ENCODE measurements around the gene ZNF570. TPM values are rescaled to one million over a fixed set of nuclear protein-coding genes. Genes with fewer than 3 reads are reported as not detected.

The ZNF570 gene
- total and polyA plus RNA-seq, 2 experiments from 2014 or later, result 1.2 to 7.4 TPM

DNA sequence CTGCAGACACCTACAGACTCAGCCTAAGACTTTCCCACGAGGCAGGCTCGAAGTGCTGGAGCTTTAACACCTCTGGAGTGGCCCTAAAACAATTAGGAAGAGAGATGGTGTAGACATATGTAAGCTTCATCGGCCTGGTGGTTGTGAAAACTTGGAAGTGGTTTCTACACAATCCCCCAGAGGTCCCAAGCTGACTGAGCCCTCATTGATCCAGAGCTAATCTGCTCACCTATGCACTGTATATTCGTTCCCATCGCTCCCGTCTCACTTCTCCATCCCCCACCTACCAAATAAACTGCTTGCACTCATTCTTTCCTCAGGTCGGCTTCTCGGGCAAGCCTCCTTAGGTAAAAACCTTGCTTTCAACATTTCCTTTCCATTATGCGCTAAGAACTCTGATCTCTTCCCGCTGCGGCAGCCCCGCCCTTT is 36.8 kb downstream of the ZNF570 start:
- H3K36me3 ChIP-seq (replicated peaks; ENCODE audit: insufficient read depth, low read depth), result no peaks in the 10 kb centered on the region
- peaks cover 2% of the 10 kb centered on the region for H3K9me3 ChIP-seq (ENCODE audit: low read depth)
- H4K20me1 ChIP-seq (ENCODE audit: insufficient read depth, poor library complexity, severe bottlenecking), result no peaks in the 10 kb centered on the region
- peak overlapping the region; percentile 92 for H2AFZ ChIP-seq
- H3K4me3 ChIP-seq, result peak overlapping the region; percentile 93
- peak; percentile 6 for DNase-seq (ENCODE audit: low spot score)
- H3K79me2 ChIP-seq, result peaks cover 3% of the 10 kb centered on the region
- 7% methylated on average over 12 of the region's 12 CpGs for WGBS (ENCODE audit: low lambda C conversion rate, missing lambda C conversion rate)
- peaks cover 4% of the 10 kb centered on the region for H3K4me1 ChIP-seq (ENCODE audit: insufficient read depth)
- peak overlapping the region; percentile 85 for H3K4me2 ChIP-seq
- no peaks in the 10 kb centered on the region for H3K27me3 ChIP-seq
- peak overlapping the region; percentile 99 for H3K27ac ChIP-seq
- TF ChIP-seq, protein P1, sequence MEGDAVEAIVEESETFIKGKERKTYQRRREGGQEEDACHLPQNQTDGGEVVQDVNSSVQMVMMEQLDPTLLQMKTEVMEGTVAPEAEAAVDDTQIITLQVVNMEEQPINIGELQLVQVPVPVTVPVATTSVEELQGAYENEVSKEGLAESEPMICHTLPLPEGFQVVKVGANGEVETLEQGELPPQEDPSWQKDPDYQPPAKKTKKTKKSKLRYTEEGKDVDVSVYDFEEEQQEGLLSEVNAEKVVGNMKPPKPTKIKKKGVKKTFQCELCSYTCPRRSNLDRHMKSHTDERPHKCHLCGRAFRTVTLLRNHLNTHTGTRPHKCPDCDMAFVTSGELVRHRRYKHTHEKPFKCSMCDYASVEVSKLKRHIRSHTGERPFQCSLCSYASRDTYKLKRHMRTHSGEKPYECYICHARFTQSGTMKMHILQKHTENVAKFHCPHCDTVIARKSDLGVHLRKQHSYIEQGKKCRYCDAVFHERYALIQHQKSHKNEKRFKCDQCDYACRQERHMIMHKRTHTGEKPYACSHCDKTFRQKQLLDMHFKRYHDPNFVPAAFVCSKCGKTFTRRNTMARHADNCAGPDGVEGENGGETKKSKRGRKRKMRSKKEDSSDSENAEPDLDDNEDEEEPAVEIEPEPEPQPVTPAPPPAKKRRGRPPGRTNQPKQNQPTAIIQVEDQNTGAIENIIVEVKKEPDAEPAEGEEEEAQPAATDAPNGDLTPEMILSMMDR (IDR thresholded peaks at IDR 0.05; ENCODE audit: poor library complexity), result no peak
- no peak for TF ChIP-seq EZH2 (IDR thresholded peaks at IDR 0.05; ENCODE audit: borderline replicate concordance)
- no peak for TF ChIP-seq EZH2phosphoT487 (IDR thresholded peaks at IDR 0.05; ENCODE audit: low read depth, severe bottlenecking, unreplicated experiment)
- H3K9me2 ChIP-seq (replicated peaks; ENCODE audit: insufficient read depth), result no peaks in the 10 kb centered on the region

DNA sequence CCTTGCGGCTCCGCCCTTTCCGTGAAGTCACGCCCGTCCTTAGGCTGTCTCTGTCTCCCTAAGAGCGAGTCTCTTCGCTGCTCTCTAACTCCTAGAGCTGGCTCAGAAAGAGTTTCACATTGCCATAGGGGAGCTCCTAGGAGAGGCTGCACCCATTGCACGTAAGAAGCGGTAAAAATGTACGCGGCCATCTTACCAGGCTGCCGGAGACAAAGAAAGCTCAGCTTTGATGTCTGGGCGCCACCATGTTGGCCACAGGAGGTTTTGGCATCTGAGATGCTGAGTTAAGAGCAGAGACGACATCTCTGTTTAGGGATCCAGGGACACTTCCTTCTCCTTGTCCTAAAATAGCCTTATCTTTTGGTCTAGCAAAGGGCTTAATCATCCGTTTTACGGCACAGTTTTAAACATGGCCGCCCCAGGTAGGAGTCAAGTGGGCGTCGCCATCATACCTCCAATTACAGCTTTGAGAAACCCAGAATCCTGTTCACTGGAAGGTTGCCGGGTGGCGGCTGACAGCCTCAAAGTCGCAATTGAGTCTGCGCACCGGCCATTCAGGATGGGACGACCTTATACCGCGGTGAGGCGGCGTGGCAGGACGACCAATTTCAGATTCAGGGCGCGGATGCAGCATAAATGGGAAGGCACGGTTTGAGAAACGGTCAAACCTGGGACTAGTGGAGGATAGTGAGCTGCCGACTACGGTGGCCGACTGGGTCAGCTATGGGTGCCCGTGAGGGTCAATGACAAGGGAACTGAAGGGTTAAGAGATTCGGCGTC is 37.4 kb downstream of the ZNF570 start, which contains the start of gene ZNF793:
Gene ZNF793 (plus strand): TSS at position 553 of the 780 bp plus-strand sequence. CDS start 16,501 bp downstream, outside the sequence.
- Histone ChIP-seq H3K27ac (peak within 1 kb of the TSS; percentile 99), H3K9me3 (ENCODE audit: low read depth) (no peaks in the 10 kb centered on the region), H3K9me2 (replicated peaks; ENCODE audit: insufficient read depth) (no peaks in the 10 kb centered on the region), H3K27me3 (no peaks in the 10 kb centered on the region), H3K36me3 (replicated peaks; ENCODE audit: insufficient read depth, low read depth) (no peaks in the 10 kb centered on the region), H3K4me3 (peak within 1 kb of the TSS; percentile 93), H3K79me2 (peaks cover 3% of the 10 kb centered on the region), H2AFZ (peak within 1 kb of the TSS; percentile 92), H4K20me1 (ENCODE audit: insufficient read depth, poor library complexity, severe bottlenecking) (no peaks in the 10 kb centered on the region), H3K4me1 (ENCODE audit: insufficient read depth) (peaks cover 4% of the 10 kb centered on the region), H3K4me2 (peak within 1 kb of the TSS; percentile 85)
- no peak for TF ChIP-seq EZH2 (IDR thresholded peaks at IDR 0.05; ENCODE audit: borderline replicate concordance)
- TF ChIP-seq, protein P1 (IDR thresholded peaks at IDR 0.05; ENCODE audit: poor library complexity), result no peak
- TF ChIP-seq EZH2phosphoT487 (IDR thresholded peaks at IDR 0.05; ENCODE audit: low read depth, severe bottlenecking, unreplicated experiment), result no peak
- WGBS (ENCODE audit: low lambda C conversion rate, missing lambda C conversion rate), result 4% methylated on average over 40 of the region's 40 CpGs
- DNase-seq (ENCODE audit: low spot score), result peak; percentile 91

DNA sequence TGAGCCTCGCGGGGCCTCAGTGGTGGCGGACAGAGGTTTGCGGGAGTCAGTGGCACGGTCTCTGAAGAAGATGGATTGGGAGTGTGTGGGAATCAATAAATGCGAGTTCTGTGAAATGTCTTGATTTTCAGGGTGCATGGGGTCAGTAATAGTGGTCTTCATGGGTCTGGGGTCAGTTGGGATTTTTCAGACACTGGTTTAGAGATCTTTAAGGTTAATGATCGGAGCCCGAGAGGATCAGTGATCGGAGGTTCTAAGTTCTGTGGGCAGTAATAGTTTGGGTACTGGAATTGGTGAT is 38.0 kb downstream of the ZNF570 start:
- Histone ChIP-seq H2AFZ (peak overlapping the region; percentile 92), H3K4me3 (peak overlapping the region; percentile 93), H3K4me2 (peak overlapping the region; percentile 85), H3K4me1 (ENCODE audit: insufficient read depth) (peaks cover 4% of the 10 kb centered on the region), H3K27ac (peak overlapping the region; percentile 99), H3K27me3 (no peaks in the 10 kb centered on the region), H3K9me2 (replicated peaks; ENCODE audit: insufficient read depth) (no peaks in the 10 kb centered on the region), H3K36me3 (replicated peaks; ENCODE audit: insufficient read depth, low read depth) (no peaks in the 10 kb centered on the region), H3K9me3 (ENCODE audit: low read depth) (no peaks in the 10 kb centered on the region), H3K79me2 (peaks cover 3% of the 10 kb centered on the region), H4K20me1 (ENCODE audit: insufficient read depth, poor library complexity, severe bottlenecking) (no peaks in the 10 kb centered on the region)
- no peak for DNase-seq (ENCODE audit: low spot score)
- TF ChIP-seq EZH2phosphoT487 (IDR thresholded peaks at IDR 0.05; ENCODE audit: low read depth, severe bottlenecking, unreplicated experiment), result no peak
- TF ChIP-seq EZH2 (IDR thresholded peaks at IDR 0.05; ENCODE audit: borderline replicate concordance), result no peak
- TF ChIP-seq, protein P1 (IDR thresholded peaks at IDR 0.05; ENCODE audit: poor library complexity), result no peak
- 4% methylated on average over 9 of the region's 9 CpGs for WGBS (ENCODE audit: low lambda C conversion rate, missing lambda C conversion rate)
